GM04504 (cell line): ENCODE results near the gene TXN2.
"Not testable (repeated sequence)": the region's sequence is repeated elsewhere in the genome, so short reads cannot be mapped to it uniquely, and the experiment has no call there.

Experiments
- DNase-seq: peaks from one replicate; pipeline ENCODE4 v3.0.0-alpha.2; 2012; ENCODE audit warnings: low read depth

The TXN2 gene

GRCh38 chr22:36431977-36432376, 49.5 kb downstream of the TXN2 start:
- DNase-seq, result no peak

GRCh38 chr22:36430863-36431262, 50.6 kb downstream of the TXN2 start:
- no peak for DNase-seq

GRCh38 chr22:36427952-36428351, 53.5 kb downstream of the TXN2 start:
- DNase-seq, result not testable (repeated sequence)

GRCh38 chr22:36425977-36426523, 55.4 kb downstream of the TXN2 start:
- DNase-seq, result no peak

GRCh38 chr22:36424901-36425579, 56.4 kb downstream of the TXN2 start:
- no peak for DNase-seq

- not testable (repeated sequence) for DNase-seq
Observed at GRCh38 chr22:36424466-36424865, 57.0 kb downstream of the TXN2 start.

- no peak for DNase-seq
Observed at GRCh38 chr22:36423461-36424404, 57.7 kb downstream of the TXN2 start.

GRCh38 chr22:36422287-36423014, 59.0 kb downstream of the TXN2 start:
- no peak for DNase-seq

GRCh38 chr22:36419912-36420882, 61.2 kb downstream of the TXN2 start:
- no peak for DNase-seq

GRCh38 chr22:36419177-36419911, 62.1 kb downstream of the TXN2 start:
- no peak for DNase-seq

- DNase-seq, result no peak
Observed at GRCh38 chr22:36417281-36417686, 64.2 kb downstream of the TXN2 start.
